Amygdala (tissue), 56 donors: Measurements from ENCODE around the gene TBC1D1.
A peak's percentile ranks its signal among the peaks of the same experiment; 100 is the strongest.

Source experiments
- DNase-seq, 56 donors: peaks; one replicate each; lab custom pipeline; 2025; lab: John Stamatoyannopoulos, UW

TBC1D1 gene

DNA sequence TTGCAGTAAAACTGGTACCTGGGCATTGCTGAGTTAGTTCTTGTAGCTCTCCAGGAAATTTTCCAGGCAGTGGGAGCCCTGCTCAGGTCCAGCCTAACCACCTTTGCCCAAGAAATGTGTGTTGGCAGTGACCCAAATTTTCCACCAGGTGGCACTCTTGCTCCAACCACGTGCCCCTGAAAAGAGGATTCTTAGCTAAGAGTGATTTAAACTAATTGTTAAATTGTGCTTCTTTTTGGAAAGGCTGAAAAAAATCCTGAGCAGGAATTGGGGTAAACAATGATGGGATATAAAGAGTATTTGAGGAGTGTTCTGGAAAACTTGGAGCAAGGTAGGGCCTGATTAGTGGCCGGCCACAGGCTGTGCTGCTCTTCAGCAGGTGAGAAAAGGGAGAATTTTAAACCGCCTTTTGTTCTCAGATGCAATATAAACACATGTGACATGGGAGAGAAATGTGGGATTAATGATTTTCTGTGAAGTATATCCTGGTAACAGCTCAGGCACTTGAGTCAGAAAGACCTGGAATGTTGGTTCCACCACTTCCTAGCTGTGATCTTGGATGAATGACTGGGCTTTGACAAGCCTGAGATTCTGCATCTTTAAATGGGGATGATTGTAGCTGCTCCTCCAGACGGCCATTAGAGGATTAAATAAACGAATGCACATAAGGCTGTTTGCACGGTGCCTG lies 288.9 kb downstream of the TBC1D1 start:
- peak in 53 of 56 donors; percentile 4 to 84 (median 48) for DNase-seq

DNA sequence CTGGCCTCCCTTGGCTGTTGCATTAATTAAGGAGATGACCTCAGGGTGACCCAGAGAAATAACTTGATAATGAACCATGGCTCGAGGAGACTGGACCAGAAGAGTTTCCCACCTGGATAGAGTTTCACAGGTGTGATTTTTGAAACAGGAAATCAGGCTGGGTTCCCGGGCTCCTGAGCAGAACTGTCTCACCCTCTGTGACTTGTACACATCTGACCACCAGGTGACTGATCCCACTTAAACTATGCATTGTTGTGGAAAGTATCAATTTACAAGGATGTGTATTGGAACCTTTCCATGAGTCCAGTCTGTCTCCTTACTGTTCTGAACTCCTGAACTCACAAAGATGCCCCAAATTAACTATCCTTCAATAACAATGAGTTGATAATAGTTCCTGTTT lies 289.6 kb downstream of the TBC1D1 start:
- no peak for DNase-seq

DNA sequence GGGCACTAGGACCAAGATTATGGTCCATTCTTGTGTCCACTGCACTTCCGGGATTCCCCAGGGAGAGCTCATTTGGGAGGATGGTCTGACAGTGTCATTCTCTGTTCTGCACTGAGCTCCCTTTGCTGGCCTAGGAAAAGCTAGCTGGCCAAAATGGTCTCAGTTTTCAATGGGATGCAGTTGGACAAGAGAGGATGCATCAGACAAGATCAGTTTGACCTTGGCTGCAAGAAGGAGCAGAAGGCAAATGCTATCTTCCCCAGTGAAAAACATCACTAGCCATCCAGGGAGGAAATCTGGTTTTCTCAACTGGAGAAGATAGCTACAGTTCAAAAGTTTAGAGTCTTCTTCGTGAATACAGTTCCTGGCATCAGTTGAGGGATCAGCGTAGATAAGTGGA lies 290.4 kb downstream of the TBC1D1 start:
- no peak for DNase-seq

DNA sequence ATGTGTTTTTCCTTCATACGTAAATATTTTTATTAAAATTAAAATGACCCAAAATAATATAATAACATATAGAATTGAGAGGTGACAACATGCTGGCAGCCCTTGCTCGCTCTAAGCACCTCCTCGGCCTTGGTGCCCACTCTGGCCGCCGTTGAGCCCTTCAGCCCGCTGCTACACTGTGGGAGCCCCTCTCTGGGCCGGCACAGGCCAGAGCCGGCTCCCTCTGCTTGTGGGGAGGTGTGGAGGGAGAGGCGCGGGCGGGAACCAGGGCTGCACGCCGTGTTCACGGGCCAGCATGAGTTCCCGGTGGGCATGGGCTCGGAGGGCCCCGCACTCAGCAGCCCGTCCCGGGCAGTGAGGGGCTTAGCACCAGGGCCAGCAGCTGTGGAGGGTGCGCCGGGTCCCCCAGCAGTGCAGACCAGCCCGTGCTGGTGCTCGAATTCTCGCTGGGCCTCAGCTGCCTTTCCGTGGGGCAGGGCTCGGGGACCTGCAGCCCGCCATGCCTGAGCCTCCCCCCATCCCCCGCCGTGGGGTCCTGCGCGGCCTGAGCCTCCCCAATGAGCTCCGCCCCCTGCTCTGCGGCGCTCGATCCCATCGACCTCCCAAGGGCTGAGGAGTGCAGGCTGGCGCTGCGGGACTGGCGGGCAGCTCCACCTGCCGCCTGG lies 291.6 kb downstream of the TBC1D1 start:
- no peak for DNase-seq

DNA sequence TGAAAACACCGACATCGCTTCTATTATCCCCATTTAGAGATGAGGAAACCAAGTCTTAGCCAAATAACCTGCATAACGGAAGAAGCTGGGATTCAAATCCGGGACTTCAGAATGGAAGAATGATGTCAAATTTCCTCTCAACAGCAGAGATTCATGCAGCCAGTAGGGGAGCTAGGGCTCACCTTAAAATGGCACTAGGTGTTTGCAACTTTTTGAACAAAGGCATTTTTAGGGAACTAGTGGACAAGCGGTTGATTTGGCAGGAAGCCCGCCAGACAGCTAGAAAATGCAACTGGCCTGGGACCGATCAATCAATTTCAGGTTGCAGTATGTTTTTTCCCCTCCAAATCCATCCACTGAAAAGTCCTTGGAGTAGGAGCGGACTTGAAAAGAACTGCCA lies 293.5 kb downstream of the TBC1D1 start:
- DNase-seq, result no peak

DNA sequence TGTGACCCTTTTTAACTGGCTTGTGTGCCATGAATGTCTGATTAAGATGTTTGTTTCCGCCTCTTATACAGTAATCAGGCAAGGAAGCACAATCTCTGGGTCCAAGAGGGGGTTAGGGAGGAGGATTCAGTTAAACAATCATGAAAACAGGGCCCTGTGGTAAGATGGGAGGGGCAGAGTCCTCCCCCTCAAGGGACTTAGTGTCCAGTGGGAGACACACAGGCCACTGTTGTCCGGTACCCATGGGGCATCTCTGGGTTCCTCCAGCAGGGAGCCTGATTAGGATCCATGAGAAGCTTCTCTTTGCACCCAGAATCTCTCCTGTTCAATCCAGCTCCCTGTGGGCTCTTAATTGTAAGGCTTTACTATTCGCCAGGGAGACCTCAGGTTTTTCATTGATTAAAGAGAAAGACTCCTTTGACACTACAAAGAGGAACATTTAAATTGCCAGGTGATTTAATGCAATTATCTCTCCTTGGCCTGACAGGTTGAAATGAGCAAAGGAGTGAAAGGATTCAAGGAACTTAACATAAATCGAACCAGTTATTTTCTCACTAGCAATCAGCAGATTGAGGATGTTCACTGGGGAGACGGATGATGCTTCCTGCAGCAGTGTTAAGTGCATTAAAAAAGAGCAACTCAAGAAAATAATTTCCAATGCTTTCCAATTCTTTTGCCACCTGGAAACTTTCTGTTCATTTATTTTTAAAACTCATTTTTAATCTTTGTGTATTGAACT lies 294.7 kb downstream of the TBC1D1 start:
- peak in 16 of 56 donors; percentile 4 to 58 (median 22) for DNase-seq

DNA sequence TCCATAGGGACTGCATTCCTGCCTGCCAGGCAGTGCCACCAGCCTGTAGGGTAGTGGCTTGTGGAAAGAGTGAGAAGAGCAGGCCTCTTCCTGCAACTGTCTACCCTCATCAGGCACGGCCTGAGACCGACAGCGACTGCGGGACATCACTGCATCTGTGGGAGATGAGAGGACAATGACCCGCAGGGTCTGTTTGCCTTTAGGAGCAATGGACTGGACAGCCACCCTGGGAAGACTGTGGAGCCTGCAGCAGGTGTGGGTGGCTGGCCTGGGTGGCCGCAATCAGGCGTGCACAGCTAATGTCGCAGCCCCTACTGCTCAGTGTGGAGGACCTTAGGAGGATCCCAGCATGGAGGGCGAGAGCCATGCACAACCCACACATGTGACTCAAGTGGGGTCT lies 297.3 kb downstream of the TBC1D1 start:
- no peak for DNase-seq

DNA sequence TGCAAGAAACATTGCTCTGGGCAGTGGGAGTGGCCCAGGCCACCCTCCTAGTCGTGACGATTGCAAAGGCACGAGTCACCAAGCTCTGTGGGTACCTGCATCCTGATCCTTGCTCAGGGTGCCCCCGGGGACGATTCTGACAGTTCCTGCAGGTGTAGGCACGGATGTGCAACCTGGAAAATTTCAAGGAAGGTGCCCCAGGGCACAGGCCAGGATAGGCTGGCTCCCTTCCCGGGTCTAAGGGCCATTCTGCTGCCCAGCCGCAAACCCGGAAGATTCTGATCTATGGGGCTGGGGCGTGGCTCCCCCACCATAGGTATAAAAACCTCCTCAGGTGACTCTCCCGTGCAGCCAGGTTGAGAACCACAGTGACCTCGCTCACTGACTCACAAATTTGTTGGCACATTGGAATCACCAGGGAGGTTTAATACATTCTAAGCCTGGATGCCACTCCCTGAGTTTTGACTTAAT lies 297.8 kb downstream of the TBC1D1 start:
- no peak for DNase-seq
